H1 (cell line): Measurements from ENCODE around the gene TRABD2B. TPM values are rescaled to one million over a fixed set of nuclear protein-coding genes. Genes with fewer than 3 reads are reported as not detected.

Source experiments
- CTCF ChIA-PET: fragments of 300-600 bp; sonication (Branson Sonifier 250); formaldehyde crosslinking; loops from one replicate; lab custom pipeline; 2021; ENCODE audit not compliant: partially characterized antibody; lab: Charles Lee
- POLR2A ChIA-PET: fragments of 300-600 bp; sonication (Branson Sonifier 250); formaldehyde crosslinking; loops from one replicate; lab custom pipeline; 2021; ENCODE audit warnings: inconsistent platforms; ENCODE audit not compliant: partially characterized antibody; lab: Charles Lee
- DNase-seq, 2 experiments: peaks; one replicate each; pipeline versions ENCODE4 v3.0.0 to v3.0.0-alpha.2; 2010 to 2022; ENCODE audit warnings: low spot score in 2 of 2, low read depth in 1 of 2, mixed read lengths in 1 of 2
- FAIRE-seq: peaks from 2 replicates; lab custom pipeline; 2011; peaks lifted over from hg19 to GRCh38; lab: Jason Lieb, UNC
- H2AFZ ChIP-seq: 2 replicates; pipeline ENCODE4 v1.8.1; 2012; ENCODE audit warnings: low read length, inconsistent platforms
- H2AK5ac ChIP-seq: 2 replicates; pipeline ENCODE4 v1.6.1; 2013; ENCODE audit warnings: low read depth, low read length
- H2BK120ac ChIP-seq: replicated peaks from 2 replicates; pipeline ENCODE3; 2013; ENCODE audit warnings: low read depth, low read length, inconsistent platforms
- H2BK12ac ChIP-seq: 2 replicates; pipeline ENCODE4 v1.6.1; 2013; ENCODE audit warnings: low read depth, low read length
- H2BK15ac ChIP-seq: 2 replicates; pipeline ENCODE4 v1.6.1; 2013; ENCODE audit warnings: low read length
- H2BK20ac ChIP-seq: 2 replicates; pipeline ENCODE4 v1.6.1; 2013; ENCODE audit warnings: low read length
- H2BK5ac ChIP-seq: 2 replicates; pipeline ENCODE4 v1.6.1; 2013; ENCODE audit warnings: low read depth, low read length
- H3K14ac ChIP-seq: 2 replicates; pipeline ENCODE4 v1.6.1; 2013; ENCODE audit warnings: inconsistent platforms; ENCODE audit not compliant: insufficient read length
- H3K18ac ChIP-seq: 2 replicates; pipeline ENCODE4 v1.6.1; 2013; ENCODE audit warnings: low read length; ENCODE audit errors: extremely low read depth
- H3K23ac ChIP-seq: 2 replicates; pipeline ENCODE4 v1.6.1; 2013; ENCODE audit warnings: inconsistent platforms; ENCODE audit not compliant: insufficient read length
- H3K23me2 ChIP-seq: 2 replicates; pipeline ENCODE4 v1.6.1; 2013; ENCODE audit warnings: low read depth, low read length
- H3K27ac ChIP-seq: 2 replicates; pipeline ENCODE4 v1.6.1; 2011; ENCODE audit warnings: low read depth, low read length, inconsistent platforms
- H3K27me3 ChIP-seq, 4 experiments: replicated peaks in 1 of 4; 1 replicate in 1 of 4; 2 replicates in 3 of 4; pipeline versions ENCODE4 v1.6.1 to v1.8.1; 2011 to 2013; ENCODE audit warnings: low read length in 3 of 4, mild to moderate bottlenecking in 3 of 4, inconsistent platforms in 2 of 4, mixed read lengths in 2 of 4, moderate library complexity in 1 of 4; ENCODE audit not compliant: control insufficient read depth in 3 of 4, insufficient read depth in 3 of 4; ENCODE audit errors: extremely low read depth in 1 of 4
- H3K36me3 ChIP-seq, 4 experiments: 2 replicates each; pipeline versions ENCODE4 v1.6.1 to v1.8.1; 2011 to 2013; ENCODE audit warnings: mild to moderate bottlenecking in 4 of 4, low read length in 3 of 4, moderate library complexity in 2 of 4, control low read depth in 1 of 4, inconsistent platforms in 1 of 4; ENCODE audit not compliant: insufficient read depth in 4 of 4, control insufficient read depth in 2 of 4
- H3K4ac ChIP-seq: replicated peaks from 2 replicates; pipeline ENCODE3; 2013; ENCODE audit warnings: low read length, low read depth, mixed read lengths, inconsistent platforms; ENCODE audit not compliant: insufficient read length
- H3K4me1 ChIP-seq, 4 experiments: replicated peaks in 1 of 4; 1 replicate in 1 of 4; 2 replicates in 3 of 4; pipeline versions ENCODE4 v1.6.1 to v1.8.1; 2011 to 2013; ENCODE audit warnings: low read length in 3 of 4, inconsistent platforms in 2 of 4, mixed read lengths in 1 of 4; ENCODE audit not compliant: insufficient read depth in 4 of 4, control insufficient read depth in 3 of 4
- H3K4me2 ChIP-seq, 2 experiments: 2 replicates each; pipeline versions ENCODE4 v1.6.1 to v1.8.1; 2011 to 2013; ENCODE audit warnings: low read depth in 2 of 2, low read length in 2 of 2, control low read depth in 1 of 2, inconsistent platforms in 1 of 2, mild to moderate bottlenecking in 1 of 2; ENCODE audit not compliant: insufficient read depth in 1 of 2
- H3K4me3 ChIP-seq, 4 experiments: fragments of 200-600, 300-600 bp in 1 of 4; sonication (generic), shearing (Covaris generic), sonication (Bioruptor Twin) in 1 of 4; 2 replicates each; pipeline versions ENCODE4 v1.5.1 to v1.8.1; 2011 to 2016; ENCODE audit warnings: low read length in 4 of 4, low read depth in 3 of 4, control low read depth in 2 of 4, inconsistent platforms in 2 of 4, mild to moderate bottlenecking in 2 of 4, mixed read lengths in 1 of 4, moderate library complexity in 1 of 4; ENCODE audit not compliant: insufficient read depth in 2 of 4; ENCODE audit errors: extremely low read depth in 1 of 4
- H3K56ac ChIP-seq: replicated peaks from 2 replicates; pipeline ENCODE3; 2013; ENCODE audit warnings: low read depth, mild to moderate bottlenecking, mixed read lengths, low read length, inconsistent platforms; ENCODE audit not compliant: insufficient read length
- H3K79me1 ChIP-seq: 2 replicates; pipeline ENCODE4 v1.6.1; 2013; ENCODE audit warnings: low read depth, low read length, control low read depth
- H3K79me2 ChIP-seq, 2 experiments: 2 replicates each; pipeline versions ENCODE4 v1.6.1 to v1.8.1; 2012 to 2013; ENCODE audit warnings: low read length in 2 of 2, mild to moderate bottlenecking in 2 of 2, inconsistent platforms in 1 of 2; ENCODE audit not compliant: insufficient read depth in 2 of 2, control insufficient read depth in 1 of 2
- H3K9ac ChIP-seq, 4 experiments: replicated peaks in 1 of 4; 1 replicate in 1 of 4; 2 replicates in 3 of 4; pipeline versions ENCODE4 v1.6.1 to v1.8.1; 2011 to 2013; ENCODE audit warnings: low read depth in 3 of 4, low read length in 3 of 4, control low read depth in 2 of 4, mild to moderate bottlenecking in 2 of 4, moderate library complexity in 2 of 4, inconsistent platforms in 1 of 4; ENCODE audit errors: extremely low read depth in 1 of 4
- H3K9me3 ChIP-seq, 2 experiments: 2 replicates each; pipeline versions ENCODE4 v1.6.1 to v1.8.1; 2012 to 2013; ENCODE audit warnings: mild to moderate bottlenecking in 2 of 2, moderate library complexity in 2 of 2, control low read depth in 1 of 2, inconsistent platforms in 1 of 2, low read depth in 1 of 2, low read length in 1 of 2, mixed read lengths in 1 of 2; ENCODE audit not compliant: insufficient read depth in 2 of 2
- H4K20me1 ChIP-seq, 2 experiments: replicated peaks in 1 of 2; 2 replicates each; pipeline versions ENCODE3 to v1.8.1; 2011 to 2013; ENCODE audit warnings: inconsistent platforms in 2 of 2, low read length in 2 of 2, mild to moderate bottlenecking in 1 of 2; ENCODE audit not compliant: insufficient read depth in 2 of 2, control insufficient read depth in 1 of 2
- H4K5ac ChIP-seq: 2 replicates; pipeline ENCODE4 v1.6.1; 2013; ENCODE audit warnings: low read length, low read depth, mixed read lengths, inconsistent platforms; ENCODE audit not compliant: insufficient read length
- H4K8ac ChIP-seq: 2 replicates; pipeline ENCODE4 v1.8.0; 2013; ENCODE audit warnings: mild to moderate bottlenecking, moderate library complexity, low read length, inconsistent platforms; ENCODE audit not compliant: insufficient read depth; ENCODE audit errors: extremely low read depth
- H4K91ac ChIP-seq: replicated peaks from 2 replicates; pipeline ENCODE3; 2013; ENCODE audit warnings: low read length, mixed read lengths, inconsistent platforms; ENCODE audit not compliant: insufficient read length
- EGR1 ChIP-seq: IDR thresholded peaks from 2 replicates; pipeline ENCODE4 v1.6.1; 2011; ENCODE audit warnings: low read depth, low read length, borderline replicate concordance
- GTF2F1 ChIP-seq: IDR thresholded peaks from 2 replicates; pipeline ENCODE4 v1.6.1; 2012; ENCODE audit warnings: low read depth, low read length, improper control_type of control experiment, borderline replicate concordance
- HDAC6 ChIP-seq: IDR thresholded peaks from one replicate; pipeline ENCODE4 v1.7.1; 2012; ENCODE audit warnings: low read depth, mild to moderate bottlenecking, inconsistent platforms, low read length, moderate library complexity
- JUN ChIP-seq: IDR thresholded peaks from 2 replicates; pipeline ENCODE4 v1.6.1; 2011; ENCODE audit warnings: low read depth, mild to moderate bottlenecking, improper control_type of control experiment, low read length
- JUND ChIP-seq: IDR thresholded peaks from 2 replicates; pipeline ENCODE4 v1.6.1; 2011; ENCODE audit warnings: mild to moderate bottlenecking, improper control_type of control experiment, low read length
- SIN3A ChIP-seq, 2 experiments: IDR thresholded peaks in 1 of 2; conservative IDR thresholded peaks in 1 of 2; 2 replicates each; pipeline ENCODE4 v1.6.1; 2011 to 2012; ENCODE audit warnings: low read length in 2 of 2, improper control_type of control experiment in 1 of 2, low read depth in 1 of 2, mild to moderate bottlenecking in 1 of 2
- SIX5 ChIP-seq: IDR thresholded peaks from 2 replicates; pipeline ENCODE4 v1.6.1; 2011; ENCODE audit warnings: mild to moderate bottlenecking, low read depth, low read length
- TAF7 ChIP-seq: optimal IDR thresholded peaks from 2 replicates; pipeline ENCODE3; 2011; ENCODE audit warnings: low read depth, mild to moderate bottlenecking, inconsistent platforms, low read length, moderate library complexity, borderline replicate concordance
- WGBS, 2 experiments: shearing (Covaris generic) in 1 of 2; methylation state at CpG; one replicate each; pipeline versions ENCODE4 v1.1.6 to v1.1.7; 2013 to 2015; ENCODE audit warnings: low lambda C conversion rate in 2 of 2, mixed read lengths in 2 of 2, inconsistent platforms in 1 of 2, low coverage in 1 of 2, missing lambda C conversion rate in 1 of 2; ENCODE audit not compliant: insufficient replicate concordance in 2 of 2, insufficient coverage in 1 of 2, insufficient read length in 1 of 2; ENCODE audit errors: extremely low coverage in 1 of 2, missing lambda C conversion rate in 1 of 2; 5-methylcytosine and 5-hydroxymethylcytosine counted together
- long read RNA-seq, 2 experiments: library from RNA in 1 of 2; library from capped mRNA in 1 of 2; stranded (forward); transcript quantifications; one replicate each; pipeline ENCODE4 v2.0.0, GENCODE V29; 2021; ENCODE audit warnings: inconsistent platforms in 1 of 2
- polyA minus RNA-seq, 3 experiments: library from RNA; depleted of rRNA, polyadenylated mRNA; stranded (reverse); fragments of >200 nt; gene quantifications; 1 replicate in 2 of 3; 2 replicates in 1 of 3; pipeline ENCODE4 v1.2.3, GENCODE V29; 2011
- polyA plus RNA-seq, 7 experiments: library from polyadenylated mRNA; depleted of rRNA in 3 of 7; stranded (reverse) in 5 of 7; unstranded in 2 of 7; fragments of >200 nt in 5 of 7; fragments of 200-250 nt in 2 of 7; gene quantifications; 1 replicate in 5 of 7; 2 replicates in 1 of 7; 4 replicates in 1 of 7; pipeline versions ENCODE4 v1.2.1 to v1.2.3, GENCODE V29; 2011 to 2013; ENCODE audit warnings: missing spikeins in 2 of 7, mixed read lengths in 2 of 7
- total RNA-seq: library from RNA; stranded (reverse); fragmentation: NEBNext Ultra II Directional; extraction: Animal tissue kit (Norgen Biotek cat#: 25700); gene quantifications from 2 replicates; pipeline ENCODE4 v1.2.1, GENCODE V29; 2021

Gene TRABD2B
- total RNA-seq (3.4 and 3.5 TPM in 2 replicates), polyA plus RNA-seq (2011; rRNA removed) (0.95 and 1.5 TPM in 2 replicates), polyA minus RNA-seq (2011; rRNA and poly(A)+ RNA removed) (0.98 and 1.3 TPM in 2 replicates)
- polyA plus RNA-seq (2011; cell fraction: cytosol; rRNA removed): 0.59 TPM
- polyA plus RNA-seq (2011; cell fraction: nucleus; rRNA removed): 2.6 TPM
- polyA plus RNA-seq (2012, experiment 1 of 2): 1.6 to 3.5 TPM (median 2.1 TPM) in 4 replicates
- polyA plus RNA-seq (2012, experiment 2 of 2): 1.1 TPM
- 2.1 TPM for polyA plus RNA-seq (2013, experiment 1 of 2)
- polyA plus RNA-seq (2013, experiment 2 of 2): 2.1 TPM
- polyA minus RNA-seq (2011; cell fraction: cytosol; rRNA and poly(A)+ RNA removed): 4.0 TPM
- polyA minus RNA-seq (2011; cell fraction: nucleus; rRNA and poly(A)+ RNA removed): 4.4 TPM
- long read RNA-seq, experiment 1, full-length matches to known transcripts: 2 of 5 reads
- long read RNA-seq, experiment 1, partial matches to known transcripts: 0 of 5 reads
- long read RNA-seq, experiment 1, other reads (novel, unspliced or antisense): 3 of 5 reads
- long read RNA-seq, experiment 2: 0 reads

DNA sequence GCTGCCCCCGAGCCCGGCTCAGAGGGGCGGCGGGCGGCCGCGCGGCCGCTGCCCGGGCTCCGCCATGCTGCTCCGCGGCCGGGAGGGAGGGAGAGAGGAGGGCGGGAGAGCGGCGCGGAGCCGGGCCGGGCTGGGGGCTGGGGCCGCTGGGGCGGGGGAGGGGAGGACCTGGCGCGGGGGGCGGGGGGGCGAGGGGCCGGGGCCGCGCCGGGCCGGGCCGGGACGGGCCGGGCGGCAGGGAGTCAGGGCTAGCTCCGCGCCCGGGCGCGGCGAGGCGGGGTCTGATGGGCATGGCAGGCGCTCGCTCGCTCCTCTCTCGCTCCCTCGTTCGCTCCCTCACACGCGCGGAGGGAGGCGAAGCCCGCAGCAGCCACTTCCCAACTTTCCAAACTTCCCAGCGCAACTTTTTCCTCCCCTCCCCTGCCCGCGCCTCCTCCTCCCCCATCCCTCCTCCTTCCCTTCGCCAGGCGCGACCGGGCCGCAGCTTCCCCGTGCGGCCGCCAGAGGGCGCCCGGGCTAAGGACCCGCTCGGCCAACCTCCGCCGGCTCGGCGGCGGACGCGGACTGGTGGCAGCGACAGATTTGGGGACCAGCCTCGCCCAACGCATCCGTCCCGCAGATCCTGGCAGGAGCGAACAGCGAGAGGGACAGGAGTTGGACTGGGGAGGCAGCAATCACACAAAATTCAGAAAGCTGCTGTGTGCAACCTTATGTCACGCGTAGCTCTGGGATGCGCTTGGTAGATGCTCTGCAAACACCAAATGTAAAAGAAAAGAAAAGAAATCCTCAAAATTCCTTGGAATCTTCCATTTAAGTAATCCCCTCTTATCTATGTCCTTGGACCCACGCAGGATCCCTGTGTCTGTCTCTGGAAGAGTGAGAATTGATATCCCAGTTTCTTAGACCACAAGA is at the start of gene TRABD2B:
TRABD2B (minus strand) TSS at position 97 of the 912 bp plus-strand sequence.
- no peak within 1 kb of the TSS for H4K91ac ChIP-seq
- ChIA-PET POLR2A (interaction anchor here (0.6 to 2.2 kb wide), 4 partner anchors 13 to 96 kb away, joined by 3 to 12 read pairs (median 4); no protein-coding TSS in a partner anchor), CTCF (interaction anchor here (0.8 to 8.2 kb wide), 43 partner anchors 9 to 272 kb away, joined by 3 to 158 read pairs (median 6); no protein-coding TSS in a partner anchor)
- no peaks in the 10 kb centered on the region for H3K79me2 ChIP-seq
- H2BK20ac ChIP-seq: no peak within 1 kb of the TSS
- no peak within 1 kb of the TSS for H3K4ac ChIP-seq
- peak; percentile 63 to 95 for DNase-seq
- peaks cover 0 to 6% (median 0%) of the 10 kb centered on the region in 4 experiments; a peak in 1 of 8 replicates for H3K36me3 ChIP-seq
- H2BK120ac ChIP-seq: no peak within 1 kb of the TSS
- H3K9me3 ChIP-seq: no peaks in the 10 kb centered on the region
- H2AFZ ChIP-seq: no peak within 1 kb of the TSS
- no peak within 1 kb of the TSS for H4K5ac ChIP-seq
- no peak within 1 kb of the TSS for H3K56ac ChIP-seq
- H2BK12ac ChIP-seq: 0 out of 2 replicates have a peak within 1 kb of the TSS, but pooled peaks have one; percentile 29
- no peak within 1 kb of the TSS for H3K27ac ChIP-seq
- peak within 1 kb of the TSS; percentile 35; the same call in 1 of the 2 replicates for H2BK5ac ChIP-seq
- H3K79me1 ChIP-seq: no peaks in the 10 kb centered on the region
- peaks cover 8% of the 10 kb centered on the region; the same call in 1 of the 2 replicates for H3K23me2 ChIP-seq
- no peak within 1 kb of the TSS for H2AK5ac ChIP-seq
- H2BK15ac ChIP-seq: no peak within 1 kb of the TSS
- H3K4me2 ChIP-seq: peak within 1 kb of the TSS; percentile 87 to 94
- no peak for FAIRE-seq
- H3K9ac ChIP-seq: peak within 1 kb of the TSS in 1 of 4 experiments; percentile 50; a peak in 2 of 7 replicates
- no peaks in the 10 kb centered on the region for H4K20me1 ChIP-seq
- H3K27me3 ChIP-seq: peaks cover 0 to 30% (median 25%) of the 10 kb centered on the region in 4 experiments; a peak in 6 of 7 replicates
- peak within 1 kb of the TSS; percentile 39 to 86 (median 62) for H3K4me3 ChIP-seq
- WGBS, 2 experiments: 11% methylated on average over 28 of the region's 86 CpGs; no CpG with 5 or more reads in 1 of the 2 experiments
- peak within 1 kb of the TSS; percentile 68 for H3K18ac ChIP-seq
- H3K4me1 ChIP-seq: peaks cover 5 to 17% (median 13%) of the 10 kb centered on the region in 4 experiments
- H3K23ac ChIP-seq: no peak within 1 kb of the TSS
- H4K8ac ChIP-seq: no peak within 1 kb of the TSS
- H3K14ac ChIP-seq: no peak within 1 kb of the TSS
- TF ChIP-seq EGR1 (peak; percentile 89), SIN3A (conservative IDR thresholded peaks at IDR 0.05 in 1 of 2, IDR thresholded peaks at IDR 0.05 in 1 of 2; ENCODE audit: low read depth in 1 of 2, low read length in 2 of 2) (peak in 1 of 2 experiments; percentile 65; a peak in 1 of 4 replicates), HDAC6 (no peak), TAF7 (no peak), JUND (peak; percentile 33; the same call in 1 of the 2 replicates), JUN (no peak), SIX5 (no peak), GTF2F1 (no peak)
